IMR-90 (cell line): Measurements from ENCODE around the gene RNFT2.

Experiments
- CEBPB ChIP-seq: IDR thresholded peaks from 2 replicates; pipeline ENCODE4 v1.6.1; 2012; ENCODE audit warnings: low read depth, low read length, improper control_type of control experiment
- CTCF ChIP-seq: conservative IDR thresholded peaks from 2 replicates; pipeline ENCODE4 v1.5.1; 2012; ENCODE audit warnings: mild to moderate bottlenecking, low read depth, low read length, improper control_type of control experiment
- ELK1 ChIP-seq: fragments of 150-350 bp; IDR thresholded peaks from 2 replicates; pipeline ENCODE4 v1.6.1; 2016; ENCODE audit warnings: low read depth, mild to moderate bottlenecking, low read length, moderate library complexity, borderline replicate concordance
- MXI1 ChIP-seq: IDR thresholded peaks from 2 replicates; pipeline ENCODE4 v1.6.1; 2012; ENCODE audit warnings: low read depth, mild to moderate bottlenecking, low read length, moderate library complexity, borderline replicate concordance
- POLR2A ChIP-seq: IDR thresholded peaks from 2 replicates; pipeline ENCODE4 v1.6.1; 2012; ENCODE audit warnings: mild to moderate bottlenecking, low read depth, low read length

GRCh38 chr12:116863275-116863767 is 125.2 kb downstream of the RNFT2 start:
- TF ChIP-seq CTCF (peak; percentile 42), POLR2A (no peak), CEBPB (no peak), ELK1 (no peak), MXI1 (no peak)
